ENCODE measurements around the gene AKT1.

AKT1 gene

GRCh38 chr14:104724981-104725771 is 70.4 kb downstream of the AKT1 start:
- no peak overlapping the region for H3K4me3 ChIP-seq (ENCODE audit: low read depth, low read length)
- no peak for DNase-seq (ENCODE audit: low read depth)
- peak; percentile 3 for TF ChIP-seq CTCF (IDR thresholded peaks at IDR 0.05; ENCODE audit: insufficient read depth, low read depth, low read length, missing control alignments)

- no peak for TF ChIP-seq CTCF (IDR thresholded peaks at IDR 0.05; ENCODE audit: insufficient read depth, low read depth, low read length, missing control alignments)
- peak overlapping the region; percentile 32; the same call in 1 of the 2 replicates for H3K4me3 ChIP-seq (ENCODE audit: low read depth, low read length)
- DNase-seq (ENCODE audit: low read depth): no peak
These were observed 71.1 kb downstream of the AKT1 start for GRCh38 chr14:104724407-104724980.

- peak; percentile 62 for DNase-seq (ENCODE audit: low read depth)
- H3K4me3 ChIP-seq (ENCODE audit: low read depth, low read length): peak within 1 kb of the TSS; percentile 62
- peak; percentile 97 for TF ChIP-seq CTCF (IDR thresholded peaks at IDR 0.05; ENCODE audit: insufficient read depth, low read depth, low read length, missing control alignments)
These were observed 71.7 kb downstream of the AKT1 start, which contains the start of gene ADSS1 for GRCh38 chr14:104723651-104724406. Gene ADSS1, plus strand, starts transcription at chr14:104724229. Its CDS starts 42 bp downstream, at chr14:104724271.

GRCh38 chr14:104722938-104723650 is 72.5 kb downstream of the AKT1 start:
- no peak for TF ChIP-seq CTCF (IDR thresholded peaks at IDR 0.05; ENCODE audit: insufficient read depth, low read depth, low read length, missing control alignments)
- no peak for DNase-seq (ENCODE audit: low read depth)
- H3K4me3 ChIP-seq (ENCODE audit: low read depth, low read length): no peak overlapping the region

GRCh38 chr14:104721505-104722431 is 73.8 kb downstream of the AKT1 start:
- no peak for TF ChIP-seq CTCF (IDR thresholded peaks at IDR 0.05; ENCODE audit: insufficient read depth, low read depth, low read length, missing control alignments)
- no peak for DNase-seq (ENCODE audit: low read depth)

More at GRCh38 chr14:104721505-104722431, 73.8 kb downstream of the AKT1 start:
- H3K4me3 ChIP-seq (ENCODE audit: low read depth, low read length): no peak overlapping the region
